ENCODE measurements around the gene BMAL1.

The BMAL1 gene

GRCh38 chr11:13260963-13261588 is 16.5 kb upstream of the BMAL1 start:
- in situ Hi-C loops (cut with MboI; ENCODE audit: low sequenced_read_pairs) = no loop called here

- in situ Hi-C loops (cut with MboI; ENCODE audit: low sequenced_read_pairs) = no loop called here
Observed at GRCh38 chr11:13261591-13262061, 16.0 kb upstream of the BMAL1 start.

GRCh38 chr11:13262096-13262495 is 15.5 kb upstream of the BMAL1 start:
- in situ Hi-C loops (cut with MboI; ENCODE audit: low sequenced_read_pairs) = no loop called here

- in situ Hi-C loops (cut with MboI; ENCODE audit: low sequenced_read_pairs) = no loop called here
Observed at GRCh38 chr11:13268791-13269190, 8.8 kb upstream of the BMAL1 start.

- in situ Hi-C loops (cut with MboI; ENCODE audit: low sequenced_read_pairs) = no loop called here
Observed at GRCh38 chr11:13269775-13270174, 7.8 kb upstream of the BMAL1 start.

- in situ Hi-C loops (cut with MboI; ENCODE audit: low sequenced_read_pairs) = no loop called here
Observed at GRCh38 chr11:13271060-13271693, 6.4 kb upstream of the BMAL1 start.

- in situ Hi-C loops (cut with MboI; ENCODE audit: low sequenced_read_pairs) = no loop called here
Observed at GRCh38 chr11:13276454-13276831, 1.1 kb upstream of the BMAL1 start.

- in situ Hi-C loops (cut with MboI; ENCODE audit: low sequenced_read_pairs) = no loop called here
Observed at GRCh38 chr11:13276832-13277767, 490 bp upstream of the BMAL1 start.

GRCh38 chr11:13278609-13279486 is 1.3 kb downstream of the BMAL1 start:
- in situ Hi-C loops (cut with MboI; ENCODE audit: low sequenced_read_pairs) = no loop called here

GRCh38 chr11:13279487-13279834 is 1.9 kb downstream of the BMAL1 start:
- in situ Hi-C loops (cut with MboI; ENCODE audit: low sequenced_read_pairs) = no loop called here

- in situ Hi-C loops (cut with MboI; ENCODE audit: low sequenced_read_pairs) = no loop called here
Observed at GRCh38 chr11:13280092-13280722, 2.6 kb downstream of the BMAL1 start.

- in situ Hi-C loops (cut with MboI; ENCODE audit: low sequenced_read_pairs) = no loop called here
Observed at GRCh38 chr11:13280777-13281176, 3.2 kb downstream of the BMAL1 start.

- in situ Hi-C loops (cut with MboI; ENCODE audit: low sequenced_read_pairs) = no loop called here
Observed at GRCh38 chr11:13283636-13284035, 6.0 kb downstream of the BMAL1 start.

GRCh38 chr11:13284776-13285588 is 7.4 kb downstream of the BMAL1 start:
- in situ Hi-C loops (cut with MboI; ENCODE audit: low sequenced_read_pairs) = no loop called here

- in situ Hi-C loops (cut with MboI; ENCODE audit: low sequenced_read_pairs) = no loop called here
Observed at GRCh38 chr11:13286279-13286821, 8.8 kb downstream of the BMAL1 start.

- in situ Hi-C loops (cut with MboI; ENCODE audit: low sequenced_read_pairs) = no loop called here
Observed at GRCh38 chr11:13287036-13287435, 9.4 kb downstream of the BMAL1 start.

GRCh38 chr11:13287681-13288080 is 10.1 kb downstream of the BMAL1 start:
- in situ Hi-C loops (cut with MboI; ENCODE audit: low sequenced_read_pairs) = no loop called here

- in situ Hi-C loops (cut with MboI; ENCODE audit: low sequenced_read_pairs) = no loop called here
Observed at GRCh38 chr11:13288375-13289029, 10.9 kb downstream of the BMAL1 start.

GRCh38 chr11:13289081-13289480 is 11.5 kb downstream of the BMAL1 start:
- in situ Hi-C loops (cut with MboI; ENCODE audit: low sequenced_read_pairs) = no loop called here

Data from HL-60/S4 (cell line).